Fibroblast of lung (primary cell): ENCODE results near the gene SSPN. TPM values are rescaled to one million over a fixed set of nuclear protein-coding genes. Genes with fewer than 3 reads are reported as not detected.

Experiments
- DNase-seq, 2 donors: peaks; one replicate each; pipeline versions ENCODE4 v3.0.0 to v3.0.0-alpha.2; 2010; ENCODE audit warnings: low read depth in 2 of 2
- H2AFZ ChIP-seq: 2 replicates; pipeline ENCODE4 v1.5.1; 2012; ENCODE audit warnings: low read length, control low read depth, inconsistent platforms
- H3K27ac ChIP-seq: 2 replicates; pipeline ENCODE4 v1.5.1; 2011; ENCODE audit warnings: low read length, control low read depth; ENCODE audit not compliant: insufficient read depth
- H3K27me3 ChIP-seq: 2 replicates; pipeline ENCODE4 v1.5.1; 2011; ENCODE audit warnings: mild to moderate bottlenecking, low read length; ENCODE audit not compliant: control insufficient read depth, insufficient read depth
- H3K36me3 ChIP-seq: 2 replicates; pipeline ENCODE4 v1.5.1; 2011; ENCODE audit warnings: low read length; ENCODE audit not compliant: control insufficient read depth, insufficient read depth
- H3K4me1 ChIP-seq: 2 replicates; pipeline ENCODE4 v1.5.1; 2011; ENCODE audit warnings: low read length; ENCODE audit not compliant: control insufficient read depth, insufficient read depth; ENCODE audit errors: extremely low read depth
- H3K4me2 ChIP-seq: 2 replicates; pipeline ENCODE4 v1.5.1; 2011; ENCODE audit warnings: low read length, control low read depth; ENCODE audit not compliant: insufficient read depth; ENCODE audit errors: extremely low read depth
- H3K4me3 ChIP-seq, 4 experiments: fragments of 200-600 bp in 1 of 4; sonication (generic) in 1 of 4; replicated peaks in 1 of 4; 2 replicates each; pipeline ENCODE4 v1.5.1; 2011 to 2016; ENCODE audit warnings: low read length in 4 of 4, low read depth in 3 of 4, mild to moderate bottlenecking in 3 of 4, control low read depth in 2 of 4, inconsistent platforms in 1 of 4, mixed read lengths in 1 of 4; ENCODE audit not compliant: insufficient read depth in 1 of 4; ENCODE audit errors: control extremely low read depth in 1 of 4
- H3K79me2 ChIP-seq: 2 replicates; pipeline ENCODE4 v1.5.1; 2012; ENCODE audit warnings: mild to moderate bottlenecking, low read length, inconsistent platforms; ENCODE audit not compliant: control insufficient read depth, insufficient read depth
- H3K9ac ChIP-seq: 2 replicates; pipeline ENCODE4 v1.5.1; 2011; ENCODE audit warnings: mild to moderate bottlenecking, low read length, control low read depth; ENCODE audit not compliant: insufficient read depth
- H3K9me3 ChIP-seq: 2 replicates; pipeline ENCODE4 v1.5.1; 2012; ENCODE audit warnings: low read depth, low read length; ENCODE audit not compliant: control insufficient read depth, insufficient read depth
- H4K20me1 ChIP-seq: 2 replicates; pipeline ENCODE4 v1.5.1; 2011; ENCODE audit warnings: low read length; ENCODE audit not compliant: control insufficient read depth, insufficient read depth; ENCODE audit errors: extremely low read depth
- EZH2 ChIP-seq: IDR thresholded peaks from 2 replicates; pipeline ENCODE4 v1.5.1; 2012; ENCODE audit warnings: low read length, control low read depth, mild to moderate bottlenecking; ENCODE audit errors: missing control alignments
- polyA plus RNA-seq, 2 donors: library from polyadenylated mRNA; depleted of rRNA in 1 of 2; stranded (reverse) in 1 of 2; unstranded in 1 of 2; fragments of >200 nt; gene quantifications; 2 replicates each; pipeline ENCODE4 v1.2.1, GENCODE V29; 2011 to 2012; ENCODE audit warnings: missing spikeins in 1 of 2
- total RNA-seq: library from RNA; depleted of rRNA; stranded (reverse); fragments of >200 nt; gene quantifications from 2 replicates; pipeline ENCODE4 v1.2.1, GENCODE V29; 2014
- TF ChIP-seq, protein P1 (sequence below), 2 donors: IDR thresholded peaks in 1 of 2; conservative IDR thresholded peaks in 1 of 2; 1 replicate in 1 of 2; 2 replicates in 1 of 2; pipeline ENCODE4 v1.5.1; 2011 to 2012; ENCODE audit warnings: low read length in 2 of 2, control low read depth in 1 of 2, inconsistent platforms in 1 of 2, low read depth in 1 of 2, mild to moderate bottlenecking in 1 of 2

The SSPN gene
- total and polyA plus RNA-seq, 2 donors (not counting 1 experiment from before 2014, with no cell fraction given): 18.3 to 18.5 TPM

DNA sequence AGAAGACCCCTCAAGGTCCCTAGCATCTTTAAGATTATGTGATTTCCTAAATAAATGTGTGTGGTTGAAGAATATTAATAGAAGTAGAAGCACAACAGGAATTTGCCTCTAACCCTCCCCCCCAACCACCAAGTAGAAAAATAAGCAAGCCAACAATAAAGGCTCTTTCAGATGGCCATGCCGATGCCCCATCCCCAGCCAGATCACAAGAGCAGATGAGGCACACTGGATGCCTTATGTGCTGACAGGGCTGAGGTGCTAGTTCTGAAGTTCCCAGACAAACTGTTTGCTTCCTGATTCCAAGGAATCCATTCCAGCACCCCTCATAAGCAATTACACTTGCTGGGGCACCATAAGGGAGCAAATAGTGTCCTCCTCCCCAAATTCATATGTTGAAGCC, 90.0 kb downstream of the SSPN start:
- Histone ChIP-seq H3K9ac (no peak overlapping the region), H2AFZ (no peak overlapping the region), H3K4me3 (no peak overlapping the region), H3K4me2 (no peak overlapping the region), H3K4me1 (no peaks in the 10 kb centered on the region), H3K27ac (no peak overlapping the region), H3K79me2 (no peaks in the 10 kb centered on the region), H3K27me3 (no peaks in the 10 kb centered on the region), H3K36me3 (no peaks in the 10 kb centered on the region), H4K20me1 (no peaks in the 10 kb centered on the region), H3K9me3 (no peaks in the 10 kb centered on the region)
- no peak for TF ChIP-seq EZH2
- TF ChIP-seq, protein P1, sequence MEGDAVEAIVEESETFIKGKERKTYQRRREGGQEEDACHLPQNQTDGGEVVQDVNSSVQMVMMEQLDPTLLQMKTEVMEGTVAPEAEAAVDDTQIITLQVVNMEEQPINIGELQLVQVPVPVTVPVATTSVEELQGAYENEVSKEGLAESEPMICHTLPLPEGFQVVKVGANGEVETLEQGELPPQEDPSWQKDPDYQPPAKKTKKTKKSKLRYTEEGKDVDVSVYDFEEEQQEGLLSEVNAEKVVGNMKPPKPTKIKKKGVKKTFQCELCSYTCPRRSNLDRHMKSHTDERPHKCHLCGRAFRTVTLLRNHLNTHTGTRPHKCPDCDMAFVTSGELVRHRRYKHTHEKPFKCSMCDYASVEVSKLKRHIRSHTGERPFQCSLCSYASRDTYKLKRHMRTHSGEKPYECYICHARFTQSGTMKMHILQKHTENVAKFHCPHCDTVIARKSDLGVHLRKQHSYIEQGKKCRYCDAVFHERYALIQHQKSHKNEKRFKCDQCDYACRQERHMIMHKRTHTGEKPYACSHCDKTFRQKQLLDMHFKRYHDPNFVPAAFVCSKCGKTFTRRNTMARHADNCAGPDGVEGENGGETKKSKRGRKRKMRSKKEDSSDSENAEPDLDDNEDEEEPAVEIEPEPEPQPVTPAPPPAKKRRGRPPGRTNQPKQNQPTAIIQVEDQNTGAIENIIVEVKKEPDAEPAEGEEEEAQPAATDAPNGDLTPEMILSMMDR (conservative IDR thresholded peaks at IDR 0.05 in 1 of 2, IDR thresholded peaks at IDR 0.05 in 1 of 2; ENCODE audit: low read depth in 1 of 2, low read length in 2 of 2): no peak
- DNase-seq: no peak

DNA sequence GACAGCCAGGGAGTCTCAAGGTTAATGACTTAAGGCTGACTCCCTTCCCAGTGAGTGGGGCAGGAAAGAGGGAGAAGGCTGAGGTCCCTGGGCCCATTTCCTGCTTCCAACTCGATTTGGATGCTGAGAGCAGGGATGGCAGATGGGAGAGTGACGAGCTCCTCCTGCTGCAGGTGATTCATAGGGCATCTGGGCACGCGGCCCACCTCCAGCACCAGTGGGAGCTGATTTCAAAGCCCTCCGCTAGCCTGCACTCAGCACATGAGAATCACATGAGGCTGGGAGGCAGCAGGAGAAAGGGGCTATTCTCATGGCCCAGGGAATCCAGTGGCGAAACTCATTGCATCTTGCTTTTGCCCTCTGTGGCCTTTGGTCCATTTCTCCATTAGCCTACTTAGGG, 90.8 kb downstream of the SSPN start:
- Histone ChIP-seq H2AFZ (no peak overlapping the region), H3K4me1 (no peaks in the 10 kb centered on the region), H3K27ac (no peak overlapping the region), H3K79me2 (no peaks in the 10 kb centered on the region), H3K9ac (no peak overlapping the region), H3K4me2 (no peak overlapping the region), H3K36me3 (no peaks in the 10 kb centered on the region), H4K20me1 (no peaks in the 10 kb centered on the region), H3K4me3 (no peak overlapping the region), H3K27me3 (no peaks in the 10 kb centered on the region), H3K9me3 (no peaks in the 10 kb centered on the region)
- no peak for TF ChIP-seq EZH2
- TF ChIP-seq, protein P1 (conservative IDR thresholded peaks at IDR 0.05 in 1 of 2, IDR thresholded peaks at IDR 0.05 in 1 of 2; ENCODE audit: low read depth in 1 of 2, low read length in 2 of 2): no peak
- peak in 1 of 2 donors; percentile 71 for DNase-seq

DNA sequence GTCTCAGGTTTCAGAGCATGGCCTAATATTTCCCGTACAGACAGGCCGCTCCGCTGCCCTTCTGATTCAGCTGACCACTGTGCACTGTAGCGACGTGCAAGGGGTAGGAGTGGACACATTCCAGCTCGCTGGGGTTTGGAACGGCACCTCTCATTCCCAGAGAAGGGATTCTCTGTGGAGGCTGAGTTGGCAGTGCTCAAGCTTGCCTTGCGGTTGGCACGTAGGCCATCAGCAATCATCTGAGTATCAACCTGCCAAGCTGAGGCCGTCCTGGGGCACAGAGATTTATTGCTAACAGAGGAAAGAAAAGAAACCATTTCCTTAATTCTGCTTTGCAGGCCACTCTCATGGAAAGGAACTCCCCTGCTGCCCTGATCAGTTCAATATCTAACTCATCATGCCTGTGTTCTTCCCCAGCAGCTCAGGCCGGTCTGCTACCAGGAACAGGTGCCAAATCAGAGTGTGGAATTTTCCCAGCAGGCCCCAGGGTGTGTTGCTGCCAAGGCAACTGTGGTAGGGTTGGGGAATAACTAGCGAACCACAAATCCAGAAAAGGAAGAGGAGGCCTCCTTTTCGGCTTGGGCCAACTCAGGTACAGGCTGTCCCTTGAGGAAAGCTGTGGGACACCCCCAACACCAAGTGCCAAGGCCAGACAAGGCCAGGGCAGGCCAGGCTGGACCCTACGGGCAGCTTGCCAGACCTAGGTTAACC, 92.5 kb downstream of the SSPN start:
- Histone ChIP-seq H3K27ac (no peak overlapping the region), H3K79me2 (no peaks in the 10 kb centered on the region), H3K36me3 (no peaks in the 10 kb centered on the region), H4K20me1 (no peaks in the 10 kb centered on the region), H3K4me3 (no peak overlapping the region), H3K27me3 (no peaks in the 10 kb centered on the region), H3K9ac (no peak overlapping the region), H3K4me2 (peak overlapping the region; percentile 29), H3K4me1 (no peaks in the 10 kb centered on the region), H2AFZ (peak overlapping the region; percentile 16), H3K9me3 (no peaks in the 10 kb centered on the region)
- peak; percentile 41 to 95 for DNase-seq
- TF ChIP-seq, protein P1 (conservative IDR thresholded peaks at IDR 0.05 in 1 of 2, IDR thresholded peaks at IDR 0.05 in 1 of 2; ENCODE audit: low read depth in 1 of 2, low read length in 2 of 2): no peak
- no peak for TF ChIP-seq EZH2
